Stimulated activated CD8-positive, alpha-beta memory T cell treated with anti-CD3 and anti-CD28 coated beads, Interleukin-12 subunit alpha, Interleukin-12 subunit beta, amount 100 ng/mL, for 4 hours (primary cell): ENCODE results near the gene ANGPT4.

ENCODE experiments used
- DNase-seq: peaks from one replicate; pipeline ENCODE4 v3.0.0-alpha.2; 2020; ENCODE audit warnings: low read depth

The ANGPT4 gene

GRCh38 chr20:940926-941325, 24.8 kb upstream of the ANGPT4 start:
- DNase-seq: no peak

DNA sequence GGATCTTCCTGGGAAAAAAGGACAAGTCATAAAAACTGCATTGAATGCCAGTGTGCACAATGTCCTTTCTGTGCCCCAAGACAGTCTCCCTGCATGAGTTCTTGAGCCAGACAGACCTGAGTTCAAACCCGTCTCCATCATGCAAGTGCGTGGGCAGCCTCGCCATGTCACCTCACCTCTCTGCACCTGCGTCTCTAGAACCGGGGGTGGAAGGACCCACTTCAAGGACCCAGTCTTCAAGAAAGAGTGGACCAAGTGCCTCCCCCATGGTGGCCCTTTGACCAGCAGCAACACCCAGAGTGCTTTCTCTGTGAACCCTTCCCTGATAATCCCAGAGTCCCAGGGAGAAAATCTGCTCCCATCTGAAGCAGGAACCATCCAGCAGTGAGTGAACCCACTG, 23.5 kb upstream of the ANGPT4 start:
- no peak for DNase-seq

DNA sequence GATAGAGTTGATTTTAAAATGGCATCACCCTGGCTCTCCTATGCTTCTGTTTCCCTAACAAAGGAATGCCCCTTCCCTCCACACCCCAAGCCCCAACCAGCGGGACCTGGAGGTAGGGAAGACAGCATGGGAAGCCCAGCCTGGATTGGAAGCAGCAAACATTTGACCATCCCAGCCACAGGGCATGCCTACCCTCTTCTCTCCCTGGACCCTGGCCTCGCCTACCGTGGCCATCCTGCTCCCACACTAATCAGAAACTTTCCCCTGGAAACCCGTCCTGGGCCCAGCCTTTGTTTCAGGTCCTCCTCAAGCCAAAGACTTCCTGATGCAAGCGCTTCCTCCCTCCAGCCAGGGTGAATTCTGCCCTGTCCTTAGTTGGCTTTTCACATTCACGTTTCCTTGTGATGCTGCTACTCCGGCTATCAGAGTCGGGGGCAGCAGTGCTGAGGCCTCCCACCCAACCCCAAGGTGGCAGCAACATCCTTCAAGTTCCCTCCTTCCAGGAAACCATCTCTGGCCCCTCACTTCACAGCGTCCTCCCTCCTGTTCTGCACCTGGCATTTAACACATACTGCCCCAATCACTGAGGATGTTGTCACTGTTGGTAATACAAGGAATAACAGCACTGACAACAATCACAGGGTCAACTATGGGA, 18.2 kb upstream of the ANGPT4 start:
- DNase-seq: no peak

GRCh38 chr20:933029-933428, 16.9 kb upstream of the ANGPT4 start:
- DNase-seq: no peak

- DNase-seq: no peak
Observed at GRCh38 chr20:931401-931800, 15.3 kb upstream of the ANGPT4 start.

GRCh38 chr20:926670-927069, 10.5 kb upstream of the ANGPT4 start:
- DNase-seq: no peak

- DNase-seq: no peak
Observed at GRCh38 chr20:925516-925915, 9.4 kb upstream of the ANGPT4 start.

DNA sequence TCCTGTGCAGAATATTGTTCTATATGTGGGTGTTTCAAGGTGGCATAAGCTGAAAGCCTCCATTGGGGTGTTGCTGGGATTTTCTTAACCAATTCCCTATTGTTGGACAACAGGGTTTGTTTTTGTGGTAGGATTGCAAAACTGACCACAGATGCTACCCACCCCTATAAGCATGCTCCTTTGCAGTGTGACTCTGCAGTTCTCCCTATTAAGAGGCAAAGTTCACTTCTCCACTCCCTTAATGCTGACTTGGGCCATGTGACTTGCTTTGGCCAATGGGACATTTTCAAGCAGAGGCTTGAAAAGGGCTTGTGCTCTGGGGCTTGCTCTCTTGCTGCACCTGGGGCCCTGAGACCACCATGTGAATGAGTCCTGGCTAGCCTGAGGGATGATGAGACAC, 8.5 kb upstream of the ANGPT4 start:
- no peak for DNase-seq

- DNase-seq: no peak
Observed at GRCh38 chr20:922781-923180, 6.6 kb upstream of the ANGPT4 start.

DNA sequence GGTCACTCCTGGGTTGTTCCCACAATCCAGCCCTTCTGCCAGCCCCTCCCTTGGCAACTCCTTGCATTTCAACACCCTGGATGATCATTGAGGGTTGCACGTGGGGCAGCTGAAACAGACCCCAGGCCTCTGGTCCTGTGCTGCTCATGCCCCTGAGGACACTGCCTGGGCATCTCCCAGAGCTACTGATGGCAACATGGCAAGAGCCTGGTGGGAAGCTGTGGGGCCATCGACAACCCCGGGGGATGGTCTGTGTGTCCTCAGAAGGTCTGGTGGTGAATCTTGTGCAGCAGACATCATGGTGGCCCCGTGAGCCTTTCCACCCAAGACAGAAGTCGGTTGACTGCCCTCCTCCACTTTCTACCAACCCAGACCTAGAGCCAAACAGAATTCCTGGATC, 4.9 kb upstream of the ANGPT4 start:
- DNase-seq: no peak

DNA sequence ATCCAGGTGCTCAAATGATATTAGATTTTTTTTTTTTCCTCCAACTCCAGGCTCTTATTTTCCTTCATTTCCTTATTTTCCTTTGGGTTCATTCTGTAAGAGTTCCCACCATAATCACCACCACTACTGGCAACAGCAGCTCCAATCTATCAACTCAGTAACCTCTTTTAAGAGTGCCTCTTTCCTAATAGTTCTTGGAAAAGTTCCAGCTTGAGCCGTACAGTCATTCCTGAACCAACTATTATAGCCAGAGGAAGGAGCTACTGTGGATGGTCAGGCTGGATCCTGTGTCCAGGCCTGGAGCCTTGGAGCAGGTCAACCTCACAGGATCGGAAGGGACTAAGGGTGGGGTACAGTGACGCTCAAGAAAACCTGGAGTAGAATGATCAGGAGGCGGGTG, 4.2 kb upstream of the ANGPT4 start:
- DNase-seq: no peak

DNA sequence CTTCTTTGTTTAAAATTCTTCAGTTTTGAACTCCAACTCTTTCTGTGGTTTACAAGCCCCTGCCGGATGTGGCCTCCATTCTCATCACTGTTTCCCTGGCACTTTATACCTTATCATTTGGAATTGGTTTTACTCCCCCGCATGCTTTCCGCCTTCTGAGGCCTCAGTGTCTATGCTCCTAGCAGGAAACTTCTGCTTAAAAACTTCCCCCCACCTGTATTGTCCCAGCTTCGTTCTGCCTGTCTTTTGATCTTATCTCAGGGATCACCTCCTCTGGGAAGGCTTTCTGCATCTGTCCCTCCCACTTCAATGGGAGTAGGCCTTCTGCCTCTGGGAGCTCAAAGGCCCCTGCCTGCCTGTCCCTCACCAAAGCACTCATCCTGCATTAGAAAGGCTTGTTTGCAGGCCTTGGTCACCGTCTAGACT, 3.4 kb upstream of the ANGPT4 start:
- no peak for DNase-seq

DNA sequence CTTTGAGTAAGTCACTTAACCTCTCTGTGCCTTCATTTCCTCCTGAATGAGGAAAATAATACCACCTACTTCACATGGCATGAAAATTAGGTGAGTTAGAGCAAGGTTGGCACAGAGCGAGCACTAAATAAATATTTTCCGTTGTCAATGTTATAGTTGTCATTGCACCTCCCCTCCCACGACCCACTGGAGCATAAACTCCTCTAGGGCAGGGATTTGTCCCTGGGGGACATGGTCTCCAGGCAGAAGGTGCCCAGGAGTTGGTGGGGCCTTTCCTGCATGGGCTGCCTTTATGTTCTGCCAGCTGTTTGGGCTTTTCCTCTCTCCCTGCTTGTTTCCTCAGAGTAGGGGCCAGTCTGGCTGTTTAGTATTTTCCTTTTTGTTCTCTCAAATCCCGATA, 1.3 kb upstream of the ANGPT4 start:
- no peak for DNase-seq

DNA sequence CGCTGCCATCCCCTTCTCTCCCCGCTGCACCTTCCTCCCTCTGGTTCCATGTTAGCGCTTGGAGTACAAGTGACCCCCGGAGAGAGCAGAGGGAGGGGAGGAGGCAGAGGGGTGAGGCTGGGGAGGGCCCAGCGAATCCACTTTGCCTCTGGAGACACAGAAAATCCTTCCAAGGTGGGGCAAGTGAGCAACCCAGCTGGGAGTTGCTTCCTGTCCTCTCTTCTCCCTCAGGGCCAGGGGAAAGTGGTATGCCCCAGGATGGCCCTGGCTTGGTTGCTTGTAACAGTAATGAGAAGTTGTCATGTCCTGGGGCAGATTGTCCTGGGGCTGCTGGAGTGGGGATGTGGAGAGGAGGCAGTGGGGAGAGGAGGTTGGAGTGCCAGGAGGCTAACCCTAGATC, 691 bp upstream of the ANGPT4 start:
- no peak for DNase-seq

DNA sequence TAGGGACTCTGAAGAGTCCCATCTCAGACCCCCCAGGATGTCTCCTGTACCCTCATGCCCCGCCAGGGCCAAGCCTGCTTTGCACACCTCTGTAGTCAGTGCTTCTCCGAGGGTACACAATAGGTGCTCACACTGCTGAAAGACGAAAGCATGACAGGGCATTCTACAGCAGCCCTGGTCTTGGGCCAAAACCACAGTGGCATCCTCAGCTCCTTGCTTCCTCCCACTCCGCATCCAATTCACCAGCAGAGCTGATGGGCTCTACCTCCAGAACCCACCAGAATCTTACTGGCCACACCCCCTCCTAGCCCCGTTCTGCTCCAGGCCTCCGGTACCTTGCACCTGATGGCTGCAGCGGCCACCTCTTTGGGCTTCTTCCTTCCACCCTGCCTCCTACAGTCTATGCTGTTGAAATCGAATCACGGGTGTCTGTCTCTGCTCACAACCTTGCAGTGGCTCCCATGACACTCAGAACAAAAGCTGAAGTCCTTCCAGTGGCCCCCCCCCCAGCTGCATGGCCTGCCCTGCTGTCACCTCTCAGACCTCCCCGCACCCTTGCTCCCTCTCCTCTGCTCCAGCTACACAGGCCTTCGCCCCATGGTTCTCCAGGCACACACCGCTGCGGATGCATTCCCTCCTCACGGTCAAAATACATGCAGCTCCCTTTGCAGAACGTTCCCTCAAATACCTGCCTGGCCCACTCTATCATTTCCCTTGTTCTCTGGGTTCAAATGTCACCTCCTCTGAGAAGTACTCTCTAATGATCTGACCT, 1.2 kb downstream of the ANGPT4 start:
- DNase-seq: no peak

- DNase-seq: no peak
Observed at GRCh38 chr20:913306-913849, 2.8 kb downstream of the ANGPT4 start.

- no peak for DNase-seq
Observed at GRCh38 chr20:911882-912600, 4.1 kb downstream of the ANGPT4 start.

DNA sequence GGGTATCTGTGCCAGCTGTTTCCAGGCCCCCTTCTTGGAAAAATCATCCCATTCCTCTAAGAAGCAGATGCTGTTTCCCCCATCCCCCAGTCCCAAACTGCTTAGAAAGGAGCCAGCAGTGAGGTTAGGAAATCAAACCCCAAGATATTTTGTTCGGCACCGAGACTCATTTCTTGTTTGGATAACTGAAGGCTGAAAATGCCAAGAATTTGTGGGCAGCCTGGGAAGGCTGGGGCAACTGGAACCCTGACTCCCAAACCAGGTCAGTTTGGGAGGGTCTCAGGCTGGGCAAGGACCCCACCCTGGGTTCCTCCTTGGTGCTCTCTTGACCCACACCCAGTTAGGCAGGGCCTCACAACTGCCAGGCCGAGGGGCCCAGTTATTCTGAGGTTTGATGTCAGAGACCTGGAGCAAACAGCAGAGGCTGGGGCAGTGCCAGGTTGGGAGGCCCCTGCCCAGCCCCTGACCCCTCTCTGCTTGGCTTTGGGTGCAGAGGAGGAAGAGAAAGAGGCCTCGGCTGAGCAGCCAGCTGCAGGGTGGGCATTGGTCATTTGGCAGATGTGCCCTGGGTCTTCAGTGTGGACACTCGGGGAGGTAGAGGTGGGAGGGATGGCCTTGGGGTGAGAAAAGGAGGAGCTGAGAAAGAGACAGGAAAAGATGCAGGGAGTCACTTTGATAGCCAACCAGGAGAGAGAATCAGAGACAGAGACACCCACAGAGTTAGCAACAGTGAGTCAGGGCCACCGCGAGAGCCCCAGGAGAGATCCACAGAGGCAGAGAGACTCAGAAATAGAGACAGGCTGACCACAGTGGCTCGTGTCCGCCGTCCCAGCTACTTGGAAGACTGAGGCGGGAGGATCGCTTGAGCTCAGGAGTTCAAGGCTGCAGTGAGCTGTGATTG, 5.0 kb downstream of the ANGPT4 start:
- DNase-seq: no peak

DNA sequence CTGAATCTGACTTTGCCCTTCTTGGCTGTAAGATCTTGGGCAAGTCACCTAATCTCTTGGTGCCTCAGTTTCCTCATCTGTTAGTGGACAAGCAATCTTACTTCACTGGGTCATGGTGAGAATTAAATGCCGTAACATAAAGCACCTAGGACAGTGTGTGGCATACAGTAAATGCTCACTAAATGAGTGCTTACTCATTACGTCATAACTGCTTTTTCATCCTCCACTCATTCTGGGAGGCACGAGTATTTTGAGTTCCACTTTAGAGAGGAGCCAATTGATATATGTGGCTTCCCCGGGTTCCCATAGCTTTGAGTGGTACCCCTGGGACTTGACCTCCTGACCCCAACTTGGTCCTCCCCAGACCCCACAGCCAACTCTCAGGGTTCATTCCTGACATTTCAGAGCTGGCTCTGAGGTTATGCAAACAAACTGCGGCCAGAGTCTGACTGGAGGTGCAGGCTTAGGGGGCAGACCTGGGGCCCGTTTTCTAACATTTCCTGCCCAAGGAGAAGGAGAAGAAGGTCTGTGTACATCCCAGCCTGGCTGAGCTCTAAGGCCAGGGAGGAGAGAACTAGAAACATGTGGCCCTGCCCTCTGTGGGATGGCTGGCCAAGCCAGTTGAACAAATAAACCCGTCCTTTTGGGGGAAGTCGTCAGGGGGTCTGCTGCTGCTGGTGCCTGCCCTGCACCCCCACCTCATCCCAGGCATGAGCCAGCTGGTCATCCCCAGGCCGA, 5.8 kb downstream of the ANGPT4 start:
- DNase-seq: no peak

DNA sequence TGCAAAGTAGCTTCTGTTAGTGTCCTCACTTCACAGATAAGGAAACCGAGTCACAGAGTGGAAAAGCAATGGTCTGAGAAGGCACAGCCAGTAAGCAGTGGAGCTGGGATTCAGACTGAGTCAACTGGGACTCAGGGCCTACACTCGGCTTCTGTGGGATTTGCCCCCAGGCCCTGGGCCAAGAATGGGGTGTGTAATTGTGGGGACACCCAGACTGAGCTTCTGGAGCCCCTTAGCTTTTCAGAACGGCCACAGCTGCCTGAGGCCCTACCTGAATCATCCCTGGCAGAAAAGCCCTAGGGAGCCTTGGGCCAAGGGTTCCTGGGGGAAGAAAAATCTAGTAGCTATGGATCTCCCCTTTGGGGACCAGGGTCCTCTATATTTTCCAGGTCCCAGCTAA, 6.5 kb downstream of the ANGPT4 start:
- DNase-seq: no peak

DNA sequence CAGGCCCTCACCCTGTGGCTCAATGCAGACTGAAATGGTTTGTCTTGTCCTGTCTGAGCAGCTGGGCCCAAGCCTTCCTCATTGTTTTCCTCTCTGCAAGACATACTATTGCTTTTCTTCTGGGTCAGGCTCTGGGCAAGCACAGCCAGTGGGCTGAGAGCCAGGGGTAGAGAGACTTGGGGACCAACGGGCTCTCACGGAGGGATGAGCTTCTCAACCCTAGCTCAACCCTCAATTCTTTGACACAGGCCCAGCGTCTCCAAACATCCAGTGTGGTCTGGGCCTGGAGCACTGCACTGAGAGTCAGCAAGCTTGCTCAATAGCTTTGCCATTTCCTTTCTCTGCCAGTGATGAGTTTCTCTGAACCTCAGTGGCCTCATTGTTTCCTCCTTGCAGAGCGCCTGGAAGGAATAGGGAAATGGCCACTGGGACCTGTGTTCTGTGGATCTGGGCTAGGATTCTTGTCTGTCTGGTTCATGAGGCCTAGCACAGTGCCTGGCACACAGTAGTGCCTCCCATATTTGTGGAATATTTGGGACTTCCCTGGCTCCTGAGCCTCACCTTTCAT, 9.3 kb downstream of the ANGPT4 start:
- no peak for DNase-seq
